ENCODE measurements around the gene AP5B1.

Gene AP5B1

GRCh38 chr11:65811764-65812475 is 31.1 kb upstream of the AP5B1 start:
- DNase-seq: no peak
- ATAC-seq (replicated peaks): no peak
- H3K4me3 Mint-ChIP-seq: no peak overlapping the region
- no peaks in the 10 kb centered on the region for H3K36me3 Mint-ChIP-seq (ENCODE audit: insufficient read depth)
- H3K4me1 Mint-ChIP-seq (ENCODE audit: low read depth in 2 of 2): no peaks in the 10 kb centered on the region
- no peaks in the 10 kb centered on the region for H3K9me3 Mint-ChIP-seq
- no peak overlapping the region for H3K27ac Mint-ChIP-seq
- H3K27me3 Mint-ChIP-seq: peaks cover 8 to 20% of the 10 kb centered on the region in 2 donors

- Mint-ChIP-seq H3K4me3 (no peak overlapping the region), H3K27me3 (peaks cover 8 to 20% of the 10 kb centered on the region in 2 donors), H3K36me3 (ENCODE audit: insufficient read depth) (no peaks in the 10 kb centered on the region), H3K27ac (peak overlapping the region in 1 of 2 donors; percentile 49), H3K9me3 (no peaks in the 10 kb centered on the region), H3K4me1 (ENCODE audit: low read depth in 2 of 2) (no peaks in the 10 kb centered on the region)
- ATAC-seq (replicated peaks): peak; percentile 57
- DNase-seq: no peak
Observed at GRCh38 chr11:65810046-65810868, 29.5 kb upstream of the AP5B1 start.

- Mint-ChIP-seq H3K27me3 (peaks cover 11 to 24% of the 10 kb centered on the region in 2 donors), H3K9me3 (no peaks in the 10 kb centered on the region), H3K4me3 (no peak overlapping the region), H3K4me1 (ENCODE audit: low read depth in 2 of 2) (no peaks in the 10 kb centered on the region), H3K36me3 (ENCODE audit: insufficient read depth) (no peaks in the 10 kb centered on the region), H3K27ac (no peak overlapping the region)
- DNase-seq (no peak), ATAC-seq (replicated peaks) (no peak)
Observed at GRCh38 chr11:65809496-65809895, 28.7 kb upstream of the AP5B1 start.

- ATAC-seq (replicated peaks): no peak
- no peak overlapping the region for H3K4me3 Mint-ChIP-seq
- H3K27me3 Mint-ChIP-seq: peaks cover 18 to 31% of the 10 kb centered on the region in 2 donors
- no peak for DNase-seq
- peak overlapping the region in 1 of 2 donors; percentile 25 for H3K27ac Mint-ChIP-seq
- no peaks in the 10 kb centered on the region for H3K36me3 Mint-ChIP-seq (ENCODE audit: insufficient read depth)
- no peaks in the 10 kb centered on the region for H3K4me1 Mint-ChIP-seq (ENCODE audit: low read depth in 2 of 2)
- H3K9me3 Mint-ChIP-seq: no peaks in the 10 kb centered on the region
Observed at GRCh38 chr11:65808744-65809341, 28.1 kb upstream of the AP5B1 start.

GRCh38 chr11:65806979-65807378 is 26.2 kb upstream of the AP5B1 start:
- peaks cover 30 to 48% of the 10 kb centered on the region in 2 donors for H3K27me3 Mint-ChIP-seq
- H3K4me3 Mint-ChIP-seq: no peak overlapping the region
- H3K36me3 Mint-ChIP-seq (ENCODE audit: insufficient read depth): no peaks in the 10 kb centered on the region
- no peak for ATAC-seq (replicated peaks)
- H3K9me3 Mint-ChIP-seq: no peaks in the 10 kb centered on the region
- no peak overlapping the region for H3K27ac Mint-ChIP-seq
- DNase-seq: no peak
- no peaks in the 10 kb centered on the region for H3K4me1 Mint-ChIP-seq (ENCODE audit: low read depth in 2 of 2)

GRCh38 chr11:65803797-65804492 is 23.2 kb upstream of the AP5B1 start:
- ATAC-seq (replicated peaks): no peak
- no peak overlapping the region for H3K27ac Mint-ChIP-seq
- H3K9me3 Mint-ChIP-seq: no peaks in the 10 kb centered on the region
- DNase-seq: no peak
- H3K4me3 Mint-ChIP-seq: no peak overlapping the region
- peaks cover 45 to 58% of the 10 kb centered on the region in 2 donors for H3K27me3 Mint-ChIP-seq
- H3K36me3 Mint-ChIP-seq (ENCODE audit: insufficient read depth): no peaks in the 10 kb centered on the region
- no peaks in the 10 kb centered on the region for H3K4me1 Mint-ChIP-seq (ENCODE audit: low read depth in 2 of 2)

GRCh38 chr11:65802841-65803240 is 22.1 kb upstream of the AP5B1 start:
- H3K9me3 Mint-ChIP-seq: no peaks in the 10 kb centered on the region
- peaks cover 48 to 60% of the 10 kb centered on the region in 2 donors for H3K27me3 Mint-ChIP-seq
- no peaks in the 10 kb centered on the region for H3K4me1 Mint-ChIP-seq (ENCODE audit: low read depth in 2 of 2)
- DNase-seq: no peak
- no peak for ATAC-seq (replicated peaks)
- H3K4me3 Mint-ChIP-seq: no peak overlapping the region
- no peak overlapping the region for H3K27ac Mint-ChIP-seq
- H3K36me3 Mint-ChIP-seq (ENCODE audit: insufficient read depth): no peaks in the 10 kb centered on the region

GRCh38 chr11:65801153-65801987 is 20.6 kb upstream of the AP5B1 start:
- DNase-seq (no peak), ATAC-seq (replicated peaks) (no peak)
- no peak overlapping the region for H3K4me3 Mint-ChIP-seq
- no peaks in the 10 kb centered on the region for H3K9me3 Mint-ChIP-seq
- H3K4me1 Mint-ChIP-seq (ENCODE audit: low read depth in 2 of 2): no peaks in the 10 kb centered on the region
- H3K27me3 Mint-ChIP-seq: peaks cover 48 to 74% of the 10 kb centered on the region in 2 donors
- peak overlapping the region in 1 of 2 donors; percentile 35 for H3K27ac Mint-ChIP-seq
- H3K36me3 Mint-ChIP-seq (ENCODE audit: insufficient read depth): no peaks in the 10 kb centered on the region

- no peaks in the 10 kb centered on the region for H3K36me3 Mint-ChIP-seq (ENCODE audit: insufficient read depth)
- H3K27ac Mint-ChIP-seq: no peak overlapping the region
- no peaks in the 10 kb centered on the region for H3K4me1 Mint-ChIP-seq (ENCODE audit: low read depth in 2 of 2)
- DNase-seq (no peak), ATAC-seq (replicated peaks) (no peak)
- H3K4me3 Mint-ChIP-seq: no peak overlapping the region
- H3K9me3 Mint-ChIP-seq: no peaks in the 10 kb centered on the region
- peaks cover 39 to 80% of the 10 kb centered on the region in 2 donors for H3K27me3 Mint-ChIP-seq
Observed at GRCh38 chr11:65798882-65799281, 18.1 kb upstream of the AP5B1 start.

GRCh38 chr11:65797711-65798110 is 16.9 kb upstream of the AP5B1 start:
- no peak overlapping the region for H3K4me3 Mint-ChIP-seq
- ATAC-seq (replicated peaks) (no peak), DNase-seq (no peak)
- H3K9me3 Mint-ChIP-seq: no peaks in the 10 kb centered on the region
- peaks cover 27 to 68% of the 10 kb centered on the region in 2 donors for H3K27me3 Mint-ChIP-seq
- H3K4me1 Mint-ChIP-seq (ENCODE audit: low read depth in 2 of 2): peaks cover 0 to 2% of the 10 kb centered on the region in 2 donors
- no peaks in the 10 kb centered on the region for H3K36me3 Mint-ChIP-seq (ENCODE audit: insufficient read depth)
- no peak overlapping the region for H3K27ac Mint-ChIP-seq

- DNase-seq (no peak), ATAC-seq (replicated peaks) (no peak)
- peaks cover 25 to 63% of the 10 kb centered on the region in 2 donors for H3K27me3 Mint-ChIP-seq
- H3K4me1 Mint-ChIP-seq (ENCODE audit: low read depth in 2 of 2): peaks cover 0 to 6% of the 10 kb centered on the region in 2 donors
- H3K36me3 Mint-ChIP-seq (ENCODE audit: insufficient read depth): no peaks in the 10 kb centered on the region
- H3K4me3 Mint-ChIP-seq: no peak overlapping the region
- no peaks in the 10 kb centered on the region for H3K9me3 Mint-ChIP-seq
- H3K27ac Mint-ChIP-seq: no peak overlapping the region
Observed at GRCh38 chr11:65796726-65797601, 16.2 kb upstream of the AP5B1 start.
